ENCODE measurements around the gene NDE1.

- TF ChIP-seq POLR2A (IDR thresholded peaks at IDR 0.05) (no peak), CTCF (IDR thresholded peaks at IDR 0.05 in 4 of 5, conservative IDR thresholded peaks at IDR 0.05 in 1 of 5) (no peak)
These were observed 55.1 kb downstream of the NDE1 start for GRCh38 chr16:15705064-15705565.

All from gastrocnemius medialis (tissue), 4 donors.